Measurements from ENCODE around the gene EGR4. TPM values are rescaled to one million over a fixed set of nuclear protein-coding genes. Genes with fewer than 3 reads are reported as not detected.

EGR4 gene
- total RNA-seq, 1 donor from 2014 or later: 0.19 TPM

GRCh38 chr2:73250872-73251846 is 42.2 kb downstream of the EGR4 start:
- no peaks in the 10 kb centered on the region for H3K4me1 Mint-ChIP-seq (ENCODE audit: unreplicated experiment)
- no peaks in the 10 kb centered on the region for H3K27me3 Mint-ChIP-seq
- no peak overlapping the region for H3K4me3 Mint-ChIP-seq
- TF ChIP-seq, protein P1, sequence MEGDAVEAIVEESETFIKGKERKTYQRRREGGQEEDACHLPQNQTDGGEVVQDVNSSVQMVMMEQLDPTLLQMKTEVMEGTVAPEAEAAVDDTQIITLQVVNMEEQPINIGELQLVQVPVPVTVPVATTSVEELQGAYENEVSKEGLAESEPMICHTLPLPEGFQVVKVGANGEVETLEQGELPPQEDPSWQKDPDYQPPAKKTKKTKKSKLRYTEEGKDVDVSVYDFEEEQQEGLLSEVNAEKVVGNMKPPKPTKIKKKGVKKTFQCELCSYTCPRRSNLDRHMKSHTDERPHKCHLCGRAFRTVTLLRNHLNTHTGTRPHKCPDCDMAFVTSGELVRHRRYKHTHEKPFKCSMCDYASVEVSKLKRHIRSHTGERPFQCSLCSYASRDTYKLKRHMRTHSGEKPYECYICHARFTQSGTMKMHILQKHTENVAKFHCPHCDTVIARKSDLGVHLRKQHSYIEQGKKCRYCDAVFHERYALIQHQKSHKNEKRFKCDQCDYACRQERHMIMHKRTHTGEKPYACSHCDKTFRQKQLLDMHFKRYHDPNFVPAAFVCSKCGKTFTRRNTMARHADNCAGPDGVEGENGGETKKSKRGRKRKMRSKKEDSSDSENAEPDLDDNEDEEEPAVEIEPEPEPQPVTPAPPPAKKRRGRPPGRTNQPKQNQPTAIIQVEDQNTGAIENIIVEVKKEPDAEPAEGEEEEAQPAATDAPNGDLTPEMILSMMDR (conservative IDR thresholded peaks at IDR 0.05): no peak
- H3K9me3 Mint-ChIP-seq: no peaks in the 10 kb centered on the region
- H3K36me3 Mint-ChIP-seq: peaks cover 22% of the 10 kb centered on the region
- no peak for DNase-seq (ENCODE audit: extremely low spot score, unreplicated experiment)
- H3K27ac Mint-ChIP-seq: no peak overlapping the region

DNA sequence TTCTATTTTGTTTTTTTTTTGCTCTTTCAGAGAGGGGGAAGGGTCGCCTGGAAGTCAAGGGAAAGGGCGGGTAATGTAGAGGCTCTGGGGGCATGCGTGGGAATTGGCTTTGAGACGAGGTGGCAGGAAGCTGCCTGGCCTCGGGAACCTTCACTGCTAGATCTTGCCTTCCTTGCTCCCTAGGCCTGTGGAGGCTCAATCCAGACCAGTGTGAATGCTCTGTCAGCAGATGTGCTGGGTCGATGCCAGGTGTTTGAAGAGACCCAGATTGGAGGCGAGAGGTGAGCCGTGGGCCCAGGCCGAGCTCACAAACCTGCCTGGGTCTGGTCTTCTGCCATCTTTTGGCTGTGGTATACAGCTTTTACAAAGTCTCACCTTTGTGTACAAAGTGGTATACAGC is 43.7 kb downstream of the EGR4 start:
- Mint-ChIP-seq H3K4me1 (ENCODE audit: unreplicated experiment) (no peaks in the 10 kb centered on the region), H3K27ac (no peak overlapping the region), H3K4me3 (no peak overlapping the region), H3K9me3 (no peaks in the 10 kb centered on the region), H3K27me3 (no peaks in the 10 kb centered on the region), H3K36me3 (peaks cover 30% of the 10 kb centered on the region)
- no peak for DNase-seq (ENCODE audit: extremely low spot score, unreplicated experiment)
- TF ChIP-seq, protein P1 (conservative IDR thresholded peaks at IDR 0.05): no peak

DNA sequence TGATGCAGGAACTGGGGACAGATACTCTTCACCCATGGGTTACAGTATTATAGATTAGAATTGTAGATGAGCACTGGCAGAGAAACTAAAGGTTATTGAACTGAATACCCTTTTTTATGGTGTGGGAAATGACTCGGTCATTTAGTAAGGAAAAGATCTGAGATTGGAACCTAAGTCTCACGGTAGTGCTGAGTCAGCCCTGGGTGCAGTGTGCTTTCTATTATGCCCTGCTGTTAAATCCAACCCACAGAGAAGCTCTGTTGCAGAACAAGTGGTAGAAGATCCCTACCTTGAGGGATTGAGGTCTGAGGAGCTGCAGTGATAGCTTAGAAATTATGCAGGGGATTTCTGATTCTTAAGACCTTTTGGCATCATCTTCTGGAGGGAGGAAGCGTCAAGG is 46.5 kb downstream of the EGR4 start:
- TF ChIP-seq, protein P1 (conservative IDR thresholded peaks at IDR 0.05): no peak
- H3K4me1 Mint-ChIP-seq (ENCODE audit: unreplicated experiment): no peaks in the 10 kb centered on the region
- H3K9me3 Mint-ChIP-seq: no peaks in the 10 kb centered on the region
- DNase-seq (ENCODE audit: extremely low spot score, unreplicated experiment): no peak
- H3K27me3 Mint-ChIP-seq: no peaks in the 10 kb centered on the region
- H3K4me3 Mint-ChIP-seq: no peak overlapping the region
- no peak overlapping the region for H3K27ac Mint-ChIP-seq
- H3K36me3 Mint-ChIP-seq: peaks cover 28% of the 10 kb centered on the region

DNA sequence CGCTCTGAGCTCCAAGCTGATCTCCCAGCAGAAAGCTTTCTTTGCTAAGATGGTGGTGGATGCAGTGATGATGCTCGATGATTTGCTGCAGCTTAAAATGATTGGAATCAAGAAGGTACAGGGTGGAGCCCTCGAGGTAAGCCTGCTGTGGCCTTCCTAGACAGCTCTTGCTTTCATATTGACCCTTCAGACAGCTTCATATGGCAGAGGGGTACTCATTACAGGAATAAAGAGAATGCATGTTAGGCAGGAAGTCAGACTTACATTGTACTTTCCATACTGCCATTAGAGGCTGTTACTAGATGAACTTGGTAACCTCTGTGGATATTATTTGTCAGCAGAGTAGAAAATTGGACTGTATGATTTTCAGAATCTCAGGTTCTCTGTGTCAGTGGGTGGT is 48.8 kb downstream of the EGR4 start:
- H3K27me3 Mint-ChIP-seq: no peaks in the 10 kb centered on the region
- H3K27ac Mint-ChIP-seq: no peak overlapping the region
- no peaks in the 10 kb centered on the region for H3K4me1 Mint-ChIP-seq (ENCODE audit: unreplicated experiment)
- DNase-seq (ENCODE audit: extremely low spot score, unreplicated experiment): no peak
- no peak overlapping the region for H3K4me3 Mint-ChIP-seq
- TF ChIP-seq, protein P1 (conservative IDR thresholded peaks at IDR 0.05): no peak
- H3K36me3 Mint-ChIP-seq: peaks cover 22% of the 10 kb centered on the region
- no peaks in the 10 kb centered on the region for H3K9me3 Mint-ChIP-seq

GRCh38 chr2:73243884-73244570 is 49.3 kb downstream of the EGR4 start:
- DNase-seq (ENCODE audit: extremely low spot score, unreplicated experiment): no peak
- peaks cover 19% of the 10 kb centered on the region for H3K36me3 Mint-ChIP-seq
- no peaks in the 10 kb centered on the region for H3K27me3 Mint-ChIP-seq
- TF ChIP-seq, protein P1 (conservative IDR thresholded peaks at IDR 0.05): no peak
- H3K4me3 Mint-ChIP-seq: no peak overlapping the region
- no peaks in the 10 kb centered on the region for H3K9me3 Mint-ChIP-seq
- no peaks in the 10 kb centered on the region for H3K4me1 Mint-ChIP-seq (ENCODE audit: unreplicated experiment)
- H3K27ac Mint-ChIP-seq: no peak overlapping the region

Other genes with a start within 250 kb of the EGR4 start
- gene SFXN5, start 221.8 kb downstream of the EGR4 start, total RNA-seq (ENCODE audit: low replicate concordance): 15.0 and 27.3 TPM in 2 replicates
- gene RAB11FIP5, start 180.6 kb downstream of the EGR4 start, total RNA-seq (ENCODE audit: low replicate concordance): 18.7 and 22.6 TPM in 2 replicates
- not detected in 2 replicates for gene NOTO, start 91.0 kb downstream of the EGR4 start, total RNA-seq (ENCODE audit: low replicate concordance)
- gene SMYD5, start 79.3 kb downstream of the EGR4 start, total RNA-seq (ENCODE audit: low replicate concordance): 19.1 and 30.3 TPM in 2 replicates
- 16.3 and 19.6 TPM in 2 replicates for gene PRADC1, start 60.3 kb downstream of the EGR4 start, total RNA-seq (ENCODE audit: low replicate concordance)
- 256 and 300 TPM in 2 replicates for gene CCT7, start 59.2 kb downstream of the EGR4 start, total RNA-seq (ENCODE audit: low replicate concordance)
- gene FBXO41, start 9.1 kb downstream of the EGR4 start, total RNA-seq (ENCODE audit: low replicate concordance): 5.2 and 5.5 TPM in 2 replicates
- 14.6 and 30.4 TPM in 2 replicates for gene ALMS1, start 92.3 kb upstream of the EGR4 start, total RNA-seq (ENCODE audit: low replicate concordance)